ENCODE data around the gene TCFL5. TPM values are rescaled to one million over a fixed set of nuclear protein-coding genes. Genes with fewer than 3 reads are reported as not detected.

Gene TCFL5
- total RNA-seq, 6 donors from 2014 or later: 2.1 to 9.6 (median 7.1) TPM

GRCh38 chr20:62907384-62908317 is 46.0 kb upstream of the TCFL5 start:
- Histone ChIP-seq H3K36me3 (peaks cover 66 to 100% (median 92%) of the 10 kb centered on the region in 4 donors), H3K27me3 (no peaks in the 10 kb centered on the region), H3K9me3 (no peaks in the 10 kb centered on the region), H3K4me1 (peaks cover 0 to 6% (median 0%) of the 10 kb centered on the region in 4 donors), H3K4me3 (no peak overlapping the region), H3K27ac (no peak overlapping the region)
- DNase-seq (no peak), ATAC-seq (ENCODE audit: low FRiP score in 2 of 2) (peak; percentile 42 to 56)
- TF ChIP-seq POLR2AphosphoS5 (IDR thresholded peaks at IDR 0.05) (no peak), CTCF (IDR thresholded peaks at IDR 0.05) (peak in 4 of 6 experiments; percentile 13 to 41 (median 29))
- WGBS, 2 donors: 73 to 78% methylated on average over 16 of the region's 16 CpGs

- WGBS, 2 donors: 93 to 94% methylated on average over 30 to 31 of the region's 31 CpGs
- no peak overlapping the region for H3K27ac ChIP-seq
- peaks cover 58 to 99% (median 95%) of the 10 kb centered on the region in 4 donors for H3K36me3 ChIP-seq
- TF ChIP-seq POLR2A (IDR thresholded peaks at IDR 0.05): no peak
- no peak for TF ChIP-seq POLR2AphosphoS5 (IDR thresholded peaks at IDR 0.05)
- no peak for TF ChIP-seq EP300 (IDR thresholded peaks at IDR 0.05)
- no peak for TF ChIP-seq CTCF (IDR thresholded peaks at IDR 0.05)
- DNase-seq: no peak
- peaks cover 0 to 4% (median 0%) of the 10 kb centered on the region in 4 donors for H3K4me1 ChIP-seq
- no peaks in the 10 kb centered on the region for H3K9me3 ChIP-seq
- no peak for ATAC-seq (ENCODE audit: low FRiP score in 2 of 2)
- H3K4me3 ChIP-seq: no peak overlapping the region
- no peaks in the 10 kb centered on the region for H3K27me3 ChIP-seq
Observed at GRCh38 chr20:62906647-62907375, 45.2 kb upstream of the TCFL5 start.

DNA sequence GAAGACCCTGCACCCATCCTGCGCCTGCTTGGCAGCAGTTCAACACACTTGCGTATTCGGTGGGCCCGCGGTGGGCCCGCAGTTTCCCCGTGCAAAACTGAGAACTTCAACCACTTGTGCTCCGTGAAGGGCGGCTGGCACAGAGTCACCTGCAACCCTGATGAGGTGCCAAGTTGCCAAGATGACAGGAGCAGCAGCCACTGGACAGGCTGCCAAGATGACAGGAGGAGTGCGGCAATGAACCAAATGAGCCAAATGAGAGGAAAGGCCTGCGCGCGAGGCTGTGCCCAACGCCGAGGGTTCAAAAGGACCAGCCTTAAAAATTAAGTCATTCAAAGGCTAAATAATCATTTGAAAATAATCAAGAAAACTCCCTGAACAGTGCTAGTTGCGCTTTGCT is 44.6 kb upstream of the TCFL5 start:
- Histone ChIP-seq H3K4me3 (no peak overlapping the region), H3K27ac (no peak overlapping the region), H3K27me3 (no peaks in the 10 kb centered on the region), H3K36me3 (peaks cover 54 to 99% (median 94%) of the 10 kb centered on the region in 4 donors), H3K4me1 (peaks cover 0 to 4% (median 0%) of the 10 kb centered on the region in 4 donors), H3K9me3 (no peaks in the 10 kb centered on the region)
- 93 to 97% methylated on average over 10 to 16 of the region's 16 CpGs for WGBS, 2 donors
- ATAC-seq (ENCODE audit: low FRiP score in 2 of 2): no peak
- no peak for DNase-seq
- TF ChIP-seq EP300 (IDR thresholded peaks at IDR 0.05): no peak

- Histone ChIP-seq H3K9me3 (no peaks in the 10 kb centered on the region), H3K27ac (no peak overlapping the region), H3K27me3 (no peaks in the 10 kb centered on the region), H3K36me3 (peaks cover 48 to 99% (median 89%) of the 10 kb centered on the region in 4 donors), H3K4me3 (no peak overlapping the region), H3K4me1 (peaks cover 1 to 8% (median 2%) of the 10 kb centered on the region in 4 donors)
- TF ChIP-seq POLR2A (IDR thresholded peaks at IDR 0.05) (no peak), EP300 (IDR thresholded peaks at IDR 0.05) (no peak), CTCF (IDR thresholded peaks at IDR 0.05) (no peak), POLR2AphosphoS5 (IDR thresholded peaks at IDR 0.05) (no peak)
- no peak for ATAC-seq (ENCODE audit: low FRiP score in 2 of 2)
- 94% methylated on average over 17 of the region's 17 CpGs for WGBS, 2 donors
- DNase-seq: no peak
Observed at GRCh38 chr20:62905536-62906117, 44.0 kb upstream of the TCFL5 start.
